HCT116 (cell line): ENCODE results near the gene ASCL5.

Experiments used
- CBX3 ChIP-seq: IDR thresholded peaks from 2 replicates; pipeline ENCODE4 v1.6.1; 2012; ENCODE audit warnings: low read depth
- CEBPB ChIP-seq: IDR thresholded peaks from 2 replicates; pipeline ENCODE4 v1.6.1; 2012; ENCODE audit warnings: low read depth
- FOSL1 ChIP-seq: IDR thresholded peaks from 2 replicates; pipeline ENCODE4 v1.6.1; 2012; ENCODE audit warnings: low read depth
- JUND ChIP-seq: IDR thresholded peaks from 2 replicates; pipeline ENCODE4 v1.6.1; 2012
- POLR2A ChIP-seq: IDR thresholded peaks from 2 replicates; pipeline ENCODE4 v1.7.0; 2011; ENCODE audit warnings: borderline replicate concordance; ENCODE audit not compliant: insufficient read depth, insufficient read length; ENCODE audit errors: extremely low read depth
- POLR2AphosphoS5 ChIP-seq: IDR thresholded peaks from 2 replicates; pipeline ENCODE4 v1.6.1; 2011; ENCODE audit warnings: mild to moderate bottlenecking, low read depth, low read length, moderate library complexity
- RAD21 ChIP-seq: IDR thresholded peaks from 2 replicates; pipeline ENCODE4 v1.6.1; 2012; ENCODE audit warnings: low read depth, mild to moderate bottlenecking
- SIN3A ChIP-seq: IDR thresholded peaks from 2 replicates; pipeline ENCODE4 v1.6.1; 2012; ENCODE audit warnings: low read depth
- TCF7L2 ChIP-seq: IDR thresholded peaks from 2 replicates; pipeline ENCODE4 v1.7.0; 2011; ENCODE audit warnings: borderline replicate concordance, inconsistent platforms; ENCODE audit not compliant: insufficient read depth, insufficient read length; ENCODE audit errors: extremely low read depth
- TF ChIP-seq, protein P1 (sequence below), 3 experiments: fragments of 200-600 bp in 1 of 3; sonication (generic) in 1 of 3; IDR thresholded peaks in 2 of 3; conservative IDR thresholded peaks in 1 of 3; 2 replicates each; pipeline ENCODE4 v1.5.1; 2012 to 2017; ENCODE audit warnings: low read depth in 2 of 3, low read length in 2 of 3, antibody characterized with exemption in 1 of 3, borderline replicate concordance in 1 of 3, control low read depth in 1 of 3, mild to moderate bottlenecking in 1 of 3, mixed read lengths in 1 of 3, mixed run types in 1 of 3, moderate library complexity in 1 of 3; ENCODE audit not compliant: insufficient read depth in 1 of 3
- TF ChIP-seq, protein P2 (sequence below): IDR thresholded peaks from 2 replicates; pipeline ENCODE4 v1.6.1; 2012
- TF ChIP-seq, protein P3 (sequence below): IDR thresholded peaks from 2 replicates; pipeline ENCODE4 v1.6.1; 2012; ENCODE audit warnings: low read depth

DNA sequence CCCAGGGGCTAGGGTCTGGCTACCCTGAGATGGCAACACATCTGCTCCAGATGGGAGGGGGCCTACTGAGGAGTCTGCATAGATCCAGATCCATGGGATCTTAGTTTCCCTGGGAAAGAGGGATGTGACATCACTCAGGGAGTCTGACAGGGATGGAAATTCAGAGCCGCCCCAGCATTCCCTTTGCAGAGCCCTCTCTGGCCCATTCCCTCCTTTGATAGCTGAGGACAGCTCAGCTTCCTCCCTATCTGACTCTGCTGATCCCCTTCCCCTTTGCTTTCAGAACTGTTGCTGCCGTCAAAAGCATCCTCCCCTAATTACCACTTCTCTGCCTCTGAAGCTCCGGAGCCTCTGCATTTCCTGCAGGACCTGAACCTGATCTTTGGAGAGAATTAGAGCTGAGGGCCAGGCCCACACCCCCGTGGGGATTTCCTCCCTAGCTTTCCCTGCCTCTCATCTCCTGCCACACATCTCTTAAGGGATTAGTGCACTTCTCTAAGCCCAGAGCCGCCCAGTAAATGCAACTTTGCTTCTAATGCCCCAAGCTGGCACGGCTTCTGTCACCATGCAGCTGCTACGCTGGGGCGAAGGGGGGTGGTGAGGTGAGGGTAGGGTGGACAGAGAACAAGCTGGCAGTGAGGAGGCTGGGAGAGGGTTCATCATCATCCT, 9.5 kb upstream of the ASCL5 start:
- TF ChIP-seq, protein P1, sequence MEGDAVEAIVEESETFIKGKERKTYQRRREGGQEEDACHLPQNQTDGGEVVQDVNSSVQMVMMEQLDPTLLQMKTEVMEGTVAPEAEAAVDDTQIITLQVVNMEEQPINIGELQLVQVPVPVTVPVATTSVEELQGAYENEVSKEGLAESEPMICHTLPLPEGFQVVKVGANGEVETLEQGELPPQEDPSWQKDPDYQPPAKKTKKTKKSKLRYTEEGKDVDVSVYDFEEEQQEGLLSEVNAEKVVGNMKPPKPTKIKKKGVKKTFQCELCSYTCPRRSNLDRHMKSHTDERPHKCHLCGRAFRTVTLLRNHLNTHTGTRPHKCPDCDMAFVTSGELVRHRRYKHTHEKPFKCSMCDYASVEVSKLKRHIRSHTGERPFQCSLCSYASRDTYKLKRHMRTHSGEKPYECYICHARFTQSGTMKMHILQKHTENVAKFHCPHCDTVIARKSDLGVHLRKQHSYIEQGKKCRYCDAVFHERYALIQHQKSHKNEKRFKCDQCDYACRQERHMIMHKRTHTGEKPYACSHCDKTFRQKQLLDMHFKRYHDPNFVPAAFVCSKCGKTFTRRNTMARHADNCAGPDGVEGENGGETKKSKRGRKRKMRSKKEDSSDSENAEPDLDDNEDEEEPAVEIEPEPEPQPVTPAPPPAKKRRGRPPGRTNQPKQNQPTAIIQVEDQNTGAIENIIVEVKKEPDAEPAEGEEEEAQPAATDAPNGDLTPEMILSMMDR (IDR thresholded peaks at IDR 0.05 in 2 of 3, conservative IDR thresholded peaks at IDR 0.05 in 1 of 3; ENCODE audit: borderline replicate concordance in 1 of 3, insufficient read depth in 1 of 3, low read depth in 2 of 3, low read length in 2 of 3), result no peak
- no peak for TF ChIP-seq CEBPB
- TF ChIP-seq POLR2A, result no peak
- TF ChIP-seq TCF7L2, result no peak
- TF ChIP-seq CBX3, result no peak
- no peak for TF ChIP-seq RAD21
- no peak for TF ChIP-seq JUND
- TF ChIP-seq FOSL1, result no peak
- no peak for TF ChIP-seq POLR2AphosphoS5
- no peak for TF ChIP-seq SIN3A
- TF ChIP-seq, protein P2, sequence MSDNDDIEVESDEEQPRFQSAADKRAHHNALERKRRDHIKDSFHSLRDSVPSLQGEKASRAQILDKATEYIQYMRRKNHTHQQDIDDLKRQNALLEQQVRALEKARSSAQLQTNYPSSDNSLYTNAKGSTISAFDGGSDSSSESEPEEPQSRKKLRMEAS, result no peak
- TF ChIP-seq, protein P3, sequence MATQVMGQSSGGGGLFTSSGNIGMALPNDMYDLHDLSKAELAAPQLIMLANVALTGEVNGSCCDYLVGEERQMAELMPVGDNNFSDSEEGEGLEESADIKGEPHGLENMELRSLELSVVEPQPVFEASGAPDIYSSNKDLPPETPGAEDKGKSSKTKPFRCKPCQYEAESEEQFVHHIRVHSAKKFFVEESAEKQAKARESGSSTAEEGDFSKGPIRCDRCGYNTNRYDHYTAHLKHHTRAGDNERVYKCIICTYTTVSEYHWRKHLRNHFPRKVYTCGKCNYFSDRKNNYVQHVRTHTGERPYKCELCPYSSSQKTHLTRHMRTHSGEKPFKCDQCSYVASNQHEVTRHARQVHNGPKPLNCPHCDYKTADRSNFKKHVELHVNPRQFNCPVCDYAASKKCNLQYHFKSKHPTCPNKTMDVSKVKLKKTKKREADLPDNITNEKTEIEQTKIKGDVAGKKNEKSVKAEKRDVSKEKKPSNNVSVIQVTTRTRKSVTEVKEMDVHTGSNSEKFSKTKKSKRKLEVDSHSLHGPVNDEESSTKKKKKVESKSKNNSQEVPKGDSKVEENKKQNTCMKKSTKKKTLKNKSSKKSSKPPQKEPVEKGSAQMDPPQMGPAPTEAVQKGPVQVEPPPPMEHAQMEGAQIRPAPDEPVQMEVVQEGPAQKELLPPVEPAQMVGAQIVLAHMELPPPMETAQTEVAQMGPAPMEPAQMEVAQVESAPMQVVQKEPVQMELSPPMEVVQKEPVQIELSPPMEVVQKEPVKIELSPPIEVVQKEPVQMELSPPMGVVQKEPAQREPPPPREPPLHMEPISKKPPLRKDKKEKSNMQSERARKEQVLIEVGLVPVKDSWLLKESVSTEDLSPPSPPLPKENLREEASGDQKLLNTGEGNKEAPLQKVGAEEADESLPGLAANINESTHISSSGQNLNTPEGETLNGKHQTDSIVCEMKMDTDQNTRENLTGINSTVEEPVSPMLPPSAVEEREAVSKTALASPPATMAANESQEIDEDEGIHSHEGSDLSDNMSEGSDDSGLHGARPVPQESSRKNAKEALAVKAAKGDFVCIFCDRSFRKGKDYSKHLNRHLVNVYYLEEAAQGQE, result no peak
